Measurements from ENCODE around the gene NAGK.

NAGK gene

DNA sequence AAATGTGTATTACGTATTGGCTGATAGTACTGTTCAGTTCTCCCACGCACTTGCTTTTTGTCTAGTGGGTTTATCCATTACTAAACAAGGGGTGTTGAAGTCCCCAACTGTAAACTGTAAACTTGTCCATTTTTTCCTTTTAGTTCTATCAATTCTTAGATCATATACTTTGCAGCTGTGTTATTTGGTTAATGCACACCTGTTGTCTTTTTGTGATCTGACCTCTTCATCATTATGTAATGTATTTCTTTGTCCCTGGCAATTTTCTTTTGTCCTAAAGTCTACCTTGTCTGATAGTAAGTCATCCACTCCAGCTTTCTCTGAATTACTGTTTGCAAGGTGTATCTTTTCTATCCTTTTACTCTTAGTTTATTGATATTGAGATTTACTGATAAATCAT lies 39.6 kb downstream of the NAGK start:
- no peak for DNase-seq (ENCODE audit: low spot score)

DNA sequence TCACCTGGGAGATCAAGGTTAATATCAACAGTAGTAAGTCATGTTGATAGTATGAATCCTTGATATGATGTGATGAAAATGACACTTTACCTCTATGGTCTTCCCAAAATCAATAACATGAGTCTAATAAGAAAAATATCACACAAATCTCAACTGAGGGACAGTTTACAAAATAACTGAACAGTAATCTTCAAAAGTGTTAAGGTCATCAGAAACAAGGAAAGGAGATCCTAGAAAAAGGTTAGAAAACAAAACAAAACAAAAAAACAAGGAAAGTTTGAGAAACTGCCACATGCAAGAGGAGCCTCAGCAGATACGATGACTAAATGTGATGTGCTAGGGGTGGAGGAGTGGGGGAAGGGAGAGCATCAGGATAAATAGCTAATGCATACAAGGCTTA lies 45.4 kb downstream of the NAGK start:
- no peak for DNase-seq (ENCODE audit: low spot score)

DNA sequence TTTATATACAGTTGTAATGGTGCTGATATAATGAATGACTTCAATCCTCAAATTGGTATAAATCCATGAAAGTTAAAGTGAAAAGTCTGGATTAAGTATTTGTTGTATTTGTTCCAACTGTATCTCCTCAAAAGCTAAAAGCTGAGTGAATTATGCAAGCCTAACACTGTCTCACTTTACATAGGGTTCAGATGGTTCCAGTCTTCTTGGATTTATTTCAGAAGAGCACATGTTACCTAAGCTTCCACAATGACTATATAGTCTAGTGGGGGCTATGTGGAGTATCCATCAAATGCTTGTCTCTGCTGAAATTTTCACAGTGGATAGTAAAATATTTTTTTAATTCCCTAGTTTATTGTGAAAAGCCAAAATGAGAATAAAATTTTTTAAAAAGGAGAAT lies 48.6 kb downstream of the NAGK start:
- no peak for DNase-seq (ENCODE audit: low spot score)

DNA sequence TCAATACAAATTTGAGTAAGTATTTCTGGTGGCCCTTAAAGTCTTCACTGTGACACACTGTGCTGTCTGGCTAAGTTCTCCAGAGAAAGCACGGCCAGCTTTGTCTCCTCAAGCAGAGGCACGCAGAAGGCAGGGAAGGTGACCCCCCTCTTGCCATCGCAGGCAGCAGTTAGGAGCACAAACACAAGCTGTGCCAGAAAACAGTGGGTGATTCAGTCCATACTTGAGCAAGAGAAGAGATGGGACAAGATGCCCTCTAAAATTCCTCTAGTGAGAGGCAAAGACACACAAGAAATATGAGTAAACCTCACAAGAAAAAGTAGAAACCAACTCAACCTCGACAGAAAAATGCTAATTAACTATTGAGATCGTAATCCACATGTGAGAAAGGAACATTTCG lies 51.7 kb downstream of the NAGK start:
- no peak for DNase-seq (ENCODE audit: low spot score)

DNA sequence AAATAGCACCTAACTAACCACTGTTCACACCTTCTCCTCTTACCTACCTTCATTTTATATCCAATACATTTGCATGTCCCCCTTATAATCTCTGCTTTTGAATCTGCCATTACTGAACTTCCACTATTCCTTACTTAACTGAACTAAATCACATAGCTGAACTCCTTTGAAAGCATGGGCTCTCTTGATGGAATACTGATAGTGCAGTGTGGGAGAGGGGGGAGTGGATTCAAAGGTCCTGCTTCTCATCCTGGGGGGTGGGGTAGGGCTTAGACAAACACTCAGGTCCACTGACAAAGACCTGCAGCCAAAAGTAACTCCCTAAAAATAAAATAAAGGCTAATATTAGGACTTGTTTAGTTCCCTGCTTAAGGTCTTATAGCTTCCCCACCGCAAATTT lies 53.0 kb downstream of the NAGK start:
- no peak for DNase-seq (ENCODE audit: low spot score)

DNA sequence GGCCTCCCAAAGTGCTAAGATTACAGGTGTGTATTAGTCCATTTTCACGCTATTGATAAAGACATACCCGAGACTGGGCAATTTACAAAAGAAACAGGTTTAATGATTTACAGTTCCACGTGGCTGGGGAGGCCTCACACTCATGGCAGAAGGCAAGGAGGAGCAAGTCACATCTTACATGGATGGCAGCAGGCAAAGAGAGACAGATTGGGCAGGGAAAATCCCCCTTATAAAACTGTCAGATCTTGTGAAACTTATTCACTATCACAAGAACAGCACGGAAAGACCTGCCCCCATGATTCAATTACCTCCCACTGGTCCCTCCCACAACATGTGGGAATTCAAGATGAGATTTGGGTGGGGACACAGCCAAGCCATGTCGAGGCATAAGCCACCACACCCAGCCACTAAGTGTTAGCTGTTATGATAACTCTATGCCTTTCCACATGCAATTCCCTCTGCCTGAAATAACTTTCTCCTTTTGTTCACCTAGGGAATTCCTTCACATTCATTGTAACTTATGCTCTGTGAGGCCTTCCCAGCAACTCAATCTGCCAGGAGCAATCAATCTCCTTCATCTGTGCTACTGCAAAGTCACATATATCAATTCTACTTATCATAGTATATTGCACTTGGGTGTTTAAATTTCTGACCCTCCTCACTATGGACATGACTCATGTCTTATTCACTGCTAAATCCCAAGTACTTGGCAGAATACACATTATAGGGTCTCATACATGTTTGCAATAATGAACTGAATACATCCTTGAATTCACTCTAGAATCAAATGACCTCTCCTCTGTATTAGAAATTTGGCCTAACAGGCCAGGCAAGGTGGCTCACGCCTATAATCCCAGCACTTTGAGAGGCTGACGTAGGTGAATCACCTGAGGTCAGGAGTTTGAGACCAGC lies 54.2 kb downstream of the NAGK start:
- DNase-seq (ENCODE audit: low spot score) = no peak

DNA sequence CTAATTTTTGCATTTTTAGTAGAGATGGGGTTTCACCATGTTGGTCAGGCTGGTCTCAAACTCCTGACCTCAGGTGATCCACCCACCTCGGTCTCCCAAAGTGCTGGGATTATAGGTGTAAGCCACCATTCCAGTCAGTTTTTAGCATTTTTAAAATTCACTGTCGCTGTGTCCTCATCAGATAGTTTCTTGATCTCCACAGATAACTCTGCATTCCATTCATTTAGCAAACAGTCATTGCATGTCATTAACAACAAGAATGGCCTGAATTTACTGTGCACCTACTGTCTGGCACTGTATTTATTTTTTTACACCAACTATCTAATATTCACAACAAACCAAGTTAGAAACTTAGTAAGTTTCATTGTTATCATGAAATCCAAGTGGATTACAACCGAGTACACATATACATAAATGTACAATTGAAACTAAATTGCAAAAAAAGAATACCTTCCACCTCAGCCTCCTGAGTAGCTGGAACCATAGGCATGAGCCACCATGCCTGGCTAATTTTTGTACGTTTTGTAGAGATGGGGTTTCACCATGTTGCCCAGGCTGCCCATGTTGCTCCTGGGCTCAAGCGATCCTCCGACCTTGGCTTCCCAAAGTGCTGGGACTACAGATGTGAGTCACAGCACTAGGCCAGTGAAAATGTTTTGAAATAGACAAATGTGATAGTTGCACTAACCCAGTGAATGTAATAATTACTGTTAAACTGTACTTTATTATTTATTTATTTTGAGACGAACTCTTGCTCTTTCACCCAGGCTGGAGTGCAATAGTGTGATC lies 57.3 kb downstream of the NAGK start:
- DNase-seq (ENCODE audit: low spot score) = no peak

DNA sequence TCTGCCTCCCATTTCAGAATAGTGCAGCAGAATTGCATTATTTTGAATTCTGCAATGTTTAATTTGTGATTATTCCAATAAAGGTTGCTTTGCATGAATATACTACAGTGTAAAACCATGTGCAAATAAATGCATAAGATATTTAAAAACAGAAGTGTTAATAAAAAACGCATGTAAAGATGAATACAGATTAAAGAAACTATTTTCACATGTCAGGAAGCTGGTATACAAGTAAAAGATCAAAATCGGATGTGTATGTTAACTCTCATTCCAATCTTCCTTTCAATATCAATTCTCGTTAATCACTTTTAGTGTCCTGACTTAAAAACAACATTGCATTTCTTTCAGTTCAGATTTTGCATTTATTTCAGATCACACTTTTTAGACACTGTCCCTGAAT lies 58.5 kb downstream of the NAGK start:
- no peak for DNase-seq (ENCODE audit: low spot score)
